KMS-11 (cell line): ENCODE data around the gene MTAP.

Experiments used
- H2AFZ ChIP-seq: fragments of 200-600 bp; sonication (generic); 2 replicates; pipeline ENCODE4 v1.6.1; 2016; ENCODE audit warnings: antibody characterized with exemption, mixed run types, low read depth
- H3K27ac ChIP-seq: fragments of 200-600 bp; sonication (generic); 2 replicates; pipeline ENCODE4 v1.6.1; 2016; ENCODE audit warnings: mild to moderate bottlenecking, mixed run types
- H3K27me3 ChIP-seq: fragments of 200-600 bp; sonication (generic); 2 replicates; pipeline ENCODE4 v1.6.1; 2017; ENCODE audit warnings: mild to moderate bottlenecking, low read depth, mixed run types, moderate library complexity; ENCODE audit not compliant: insufficient read depth
- H3K36me3 ChIP-seq: fragments of 200-600 bp; sonication (generic); 2 replicates; pipeline ENCODE4 v1.6.1; 2017; ENCODE audit warnings: mild to moderate bottlenecking, mixed run types; ENCODE audit not compliant: insufficient read depth
- H3K4me1 ChIP-seq: fragments of 200-600 bp; sonication (generic); 2 replicates; pipeline ENCODE4 v1.6.1; 2016; ENCODE audit warnings: mild to moderate bottlenecking, low read depth, mixed run types; ENCODE audit not compliant: poor library complexity, severe bottlenecking
- H3K4me2 ChIP-seq: fragments of 200-600 bp; sonication (generic); 2 replicates; pipeline ENCODE4 v1.7.0; 2016; ENCODE audit warnings: mild to moderate bottlenecking, mixed run types
- H3K4me3 ChIP-seq: fragments of 200-600 bp; sonication (generic); IDR thresholded peaks from 2 replicates; pipeline ENCODE4 v1.6.1; 2017; ENCODE audit warnings: low read depth, low read length, mixed read lengths; ENCODE audit not compliant: insufficient read depth
- H3K79me2 ChIP-seq: fragments of 200-600 bp; sonication (generic); 2 replicates; pipeline ENCODE4 v1.6.1; 2016; ENCODE audit warnings: low read depth, mixed run types; ENCODE audit not compliant: insufficient read depth
- H3K9ac ChIP-seq: fragments of 200-600 bp; sonication (generic); 2 replicates; pipeline ENCODE4 v1.6.1; 2016; ENCODE audit warnings: mild to moderate bottlenecking, mixed run types
- H4K20me1 ChIP-seq: fragments of 200-600 bp; sonication (generic); 2 replicates; pipeline ENCODE4 v1.6.1; 2016; ENCODE audit warnings: mild to moderate bottlenecking, mixed run types; ENCODE audit not compliant: insufficient read depth
- TF ChIP-seq, protein P1 (sequence below): fragments of 200-600 bp; sonication (generic); conservative IDR thresholded peaks from 2 replicates; pipeline ENCODE4 v1.6.1; 2017; ENCODE audit warnings: low read depth, mild to moderate bottlenecking, antibody characterized with exemption, low read length, moderate library complexity, mixed read lengths

Gene MTAP

DNA sequence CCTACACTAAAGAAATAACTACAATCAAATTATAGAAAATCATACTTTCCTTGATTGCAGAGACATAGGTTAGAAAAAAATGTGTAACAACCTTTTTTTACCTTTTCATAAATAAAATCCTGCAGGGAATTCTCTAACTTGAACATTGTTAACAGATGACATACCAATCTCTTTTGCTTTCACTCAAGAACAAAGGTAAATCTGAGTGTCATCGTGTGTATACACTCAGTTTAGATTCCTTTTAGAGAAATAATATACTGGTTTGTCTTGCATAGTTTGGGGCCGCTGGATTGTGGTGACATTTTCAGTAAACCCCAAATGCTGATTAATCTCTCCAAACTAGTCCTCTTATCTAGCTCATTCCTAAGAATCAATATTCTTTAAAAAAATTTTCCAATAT, 20.8 kb upstream of the MTAP start:
- H3K4me1 ChIP-seq, result peaks cover 4% of the 10 kb centered on the region
- TF ChIP-seq, protein P1, sequence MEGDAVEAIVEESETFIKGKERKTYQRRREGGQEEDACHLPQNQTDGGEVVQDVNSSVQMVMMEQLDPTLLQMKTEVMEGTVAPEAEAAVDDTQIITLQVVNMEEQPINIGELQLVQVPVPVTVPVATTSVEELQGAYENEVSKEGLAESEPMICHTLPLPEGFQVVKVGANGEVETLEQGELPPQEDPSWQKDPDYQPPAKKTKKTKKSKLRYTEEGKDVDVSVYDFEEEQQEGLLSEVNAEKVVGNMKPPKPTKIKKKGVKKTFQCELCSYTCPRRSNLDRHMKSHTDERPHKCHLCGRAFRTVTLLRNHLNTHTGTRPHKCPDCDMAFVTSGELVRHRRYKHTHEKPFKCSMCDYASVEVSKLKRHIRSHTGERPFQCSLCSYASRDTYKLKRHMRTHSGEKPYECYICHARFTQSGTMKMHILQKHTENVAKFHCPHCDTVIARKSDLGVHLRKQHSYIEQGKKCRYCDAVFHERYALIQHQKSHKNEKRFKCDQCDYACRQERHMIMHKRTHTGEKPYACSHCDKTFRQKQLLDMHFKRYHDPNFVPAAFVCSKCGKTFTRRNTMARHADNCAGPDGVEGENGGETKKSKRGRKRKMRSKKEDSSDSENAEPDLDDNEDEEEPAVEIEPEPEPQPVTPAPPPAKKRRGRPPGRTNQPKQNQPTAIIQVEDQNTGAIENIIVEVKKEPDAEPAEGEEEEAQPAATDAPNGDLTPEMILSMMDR, result no peak
- no peak overlapping the region for H2AFZ ChIP-seq
- H3K36me3 ChIP-seq, result no peaks in the 10 kb centered on the region
- no peaks in the 10 kb centered on the region for H3K27me3 ChIP-seq
- no peaks in the 10 kb centered on the region for H4K20me1 ChIP-seq
- no peaks in the 10 kb centered on the region for H3K79me2 ChIP-seq
- no peak overlapping the region for H3K27ac ChIP-seq
- H3K9ac ChIP-seq, result no peak overlapping the region
- H3K4me2 ChIP-seq, result no peak overlapping the region
- H3K4me3 ChIP-seq, result no peak overlapping the region

GRCh38 chr9:21782205-21782604, 20.2 kb upstream of the MTAP start:
- TF ChIP-seq, protein P1, result no peak
- no peaks in the 10 kb centered on the region for H3K79me2 ChIP-seq
- H3K4me2 ChIP-seq, result no peak overlapping the region
- no peaks in the 10 kb centered on the region for H3K36me3 ChIP-seq
- H3K9ac ChIP-seq, result no peak overlapping the region
- H3K27me3 ChIP-seq, result no peaks in the 10 kb centered on the region
- H3K4me1 ChIP-seq, result peaks cover 4% of the 10 kb centered on the region
- H3K27ac ChIP-seq, result no peak overlapping the region
- H4K20me1 ChIP-seq, result no peaks in the 10 kb centered on the region
- no peak overlapping the region for H2AFZ ChIP-seq
- no peak overlapping the region for H3K4me3 ChIP-seq

GRCh38 chr9:21788752-21789151, 13.7 kb upstream of the MTAP start:
- Histone ChIP-seq H3K27ac (peak overlapping the region; percentile 47; the same call in 1 of the 2 replicates), H3K9ac (peak overlapping the region; percentile 7; the same call in 1 of the 2 replicates), H3K4me1 (peaks cover 21% of the 10 kb centered on the region), H3K36me3 (no peaks in the 10 kb centered on the region), H2AFZ (peak overlapping the region; percentile 35), H3K79me2 (no peaks in the 10 kb centered on the region), H3K4me3 (no peak overlapping the region), H3K4me2 (peak overlapping the region; percentile 59), H3K27me3 (no peaks in the 10 kb centered on the region), H4K20me1 (no peaks in the 10 kb centered on the region)
- TF ChIP-seq, protein P1, result no peak

DNA sequence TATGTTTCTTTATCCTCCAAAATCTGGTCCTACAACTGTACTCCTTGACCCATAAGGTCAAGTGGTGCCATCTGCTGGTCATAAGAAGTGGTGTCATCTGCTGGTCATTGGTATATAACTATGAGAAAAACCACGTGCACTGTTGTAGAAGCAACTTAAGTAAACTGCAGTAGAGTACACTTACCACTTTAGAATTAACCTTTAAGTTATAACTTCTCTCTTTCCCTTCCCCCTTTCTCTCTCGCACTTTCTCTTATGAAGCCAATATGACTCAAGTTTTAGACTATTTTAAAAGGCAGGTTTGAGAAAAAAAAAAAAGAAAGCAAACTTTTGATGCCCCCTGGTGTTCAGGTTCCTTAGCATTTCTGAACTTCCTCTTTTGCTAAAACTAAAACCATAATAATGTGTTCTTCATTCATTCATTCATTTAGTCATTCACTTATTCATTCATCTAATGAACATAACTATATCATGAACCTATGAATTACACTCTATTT, 12.8 kb upstream of the MTAP start:
- Histone ChIP-seq H3K4me1 (peaks cover 21% of the 10 kb centered on the region), H2AFZ (peak overlapping the region; percentile 35; the same call in 1 of the 2 replicates), H3K79me2 (no peaks in the 10 kb centered on the region), H3K4me3 (no peak overlapping the region), H3K9ac (peak overlapping the region; percentile 30; the same call in 1 of the 2 replicates), H3K4me2 (peak overlapping the region; percentile 59; the same call in 1 of the 2 replicates), H4K20me1 (no peaks in the 10 kb centered on the region), H3K36me3 (no peaks in the 10 kb centered on the region), H3K27me3 (no peaks in the 10 kb centered on the region), H3K27ac (no peak overlapping the region)
- TF ChIP-seq, protein P1, result peak; percentile 98
